BE2C (cell line): ENCODE measurements around the gene FMC1. TPM values are rescaled to one million over a fixed set of nuclear protein-coding genes. Genes with fewer than 3 reads are reported as not detected.

ENCODE experiments used
- DNase-seq: peaks from one replicate; pipeline ENCODE4 v3.0.0-alpha.2; 2020
- H3K27me3 ChIP-seq: fragments of 250-450 bp; sonication (Bioruptor Pico); 2 replicates; pipeline ENCODE4 v1.5.1; 2020; ENCODE audit warnings: mild to moderate bottlenecking
- H3K36me3 ChIP-seq: fragments of 250-450 bp; sonication (Bioruptor Pico); 2 replicates; pipeline ENCODE4 v1.5.1; 2020; ENCODE audit warnings: mild to moderate bottlenecking
- H3K4me1 ChIP-seq: fragments of 250-450 bp; sonication (Bioruptor Pico); 2 replicates; pipeline ENCODE4 v1.5.1; 2020
- H3K4me3 ChIP-seq: 2 replicates; pipeline ENCODE4 v1.5.1; 2011; ENCODE audit warnings: low read depth, low read length
- H3K9me3 ChIP-seq: fragments of 250-450 bp; sonication (Bioruptor Pico); 2 replicates; pipeline ENCODE4 v1.5.1; 2020
- CTCF ChIP-seq: IDR thresholded peaks from 2 replicates; pipeline ENCODE4 v1.5.1; 2012; ENCODE audit warnings: mild to moderate bottlenecking, low read depth, low read length
- polyA plus RNA-seq: library from polyadenylated mRNA; unstranded; fragments of >200 nt; gene quantifications from one replicate; pipeline ENCODE4 v1.2.1, GENCODE V29; 2012; ENCODE audit warnings: low read depth, missing spikeins; ENCODE audit not compliant: insufficient read length, insufficient read depth

The FMC1 gene
- 72.1 TPM for polyA plus RNA-seq

DNA sequence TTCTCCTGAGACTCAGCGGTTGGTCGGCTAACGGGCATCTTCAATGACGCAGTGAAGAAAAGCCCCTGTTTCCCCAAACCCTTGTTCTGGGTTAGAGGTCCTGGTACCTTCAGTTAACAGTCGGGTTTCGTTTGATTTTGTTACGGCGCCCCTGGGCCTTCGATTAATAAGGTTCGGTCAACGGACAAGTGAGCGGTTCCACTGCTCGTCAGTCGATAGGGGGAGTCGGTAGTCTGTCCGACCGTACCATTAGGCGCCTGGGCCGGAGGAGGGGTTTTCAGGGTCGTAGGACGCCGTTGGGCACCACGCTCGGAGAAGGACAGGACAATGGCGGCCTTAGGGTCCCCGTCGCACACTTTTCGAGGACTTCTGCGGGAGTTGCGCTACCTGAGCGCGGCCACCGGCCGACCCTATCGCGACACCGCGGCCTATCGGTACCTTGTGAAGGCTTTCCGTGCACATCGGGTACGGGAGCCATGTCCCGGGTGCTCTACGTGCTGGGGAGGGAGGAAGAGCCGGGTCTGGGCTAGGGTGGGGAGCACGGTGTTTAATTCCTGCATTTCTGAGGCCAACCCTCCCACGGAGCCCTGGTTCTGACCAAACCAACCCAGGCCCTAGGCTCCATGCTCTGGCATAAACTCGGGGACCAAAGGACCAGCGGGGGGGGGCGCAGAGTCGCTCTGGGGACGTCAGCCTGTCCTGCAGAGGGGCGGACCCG lies at the start of gene FMC1:
Gene FMC1, plus strand, starts transcription at position 280 of the 718 bp plus-strand sequence. Its CDS starts 48 bp downstream, at position 328.
- peak within 1 kb of the TSS; percentile 98 for H3K4me3 ChIP-seq
- no peaks in the 10 kb centered on the region for H3K4me1 ChIP-seq
- TF ChIP-seq CTCF, result peak; percentile 13
- peaks cover 4% of the 10 kb centered on the region for H3K36me3 ChIP-seq
- no peaks in the 10 kb centered on the region for H3K9me3 ChIP-seq
- peak; percentile 96 for DNase-seq
- no peaks in the 10 kb centered on the region for H3K27me3 ChIP-seq

DNA sequence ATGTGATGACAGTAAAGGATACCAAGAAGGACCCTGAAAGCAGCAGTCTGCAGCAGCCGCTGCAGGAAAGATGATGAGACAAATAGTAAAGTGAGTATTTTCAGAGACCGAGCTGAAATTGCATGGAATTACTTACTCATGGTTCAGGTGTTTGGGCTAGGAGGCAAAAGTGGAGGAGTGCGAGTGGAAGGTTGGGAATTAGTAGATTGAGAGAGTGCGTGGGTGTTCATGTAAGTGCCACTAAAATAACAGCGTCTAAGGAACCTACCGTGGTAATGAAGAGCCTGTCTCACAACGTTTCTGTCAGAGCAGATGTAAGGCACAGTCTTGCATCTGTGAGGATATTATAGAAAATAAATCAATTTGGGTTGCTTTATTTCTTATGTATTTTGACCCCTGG lies 48.3 kb upstream of the FMC1 start:
- no peaks in the 10 kb centered on the region for H3K27me3 ChIP-seq
- no peak for TF ChIP-seq CTCF
- H3K36me3 ChIP-seq, result peaks cover 3% of the 10 kb centered on the region

GRCh38 chr7:139293534-139293933 lies 47.6 kb upstream of the FMC1 start:
- TF ChIP-seq CTCF, result no peak
- Histone ChIP-seq H3K27me3 (no peaks in the 10 kb centered on the region), H3K4me3 (no peak overlapping the region), H3K9me3 (no peaks in the 10 kb centered on the region), H3K4me1 (no peaks in the 10 kb centered on the region), H3K36me3 (no peaks in the 10 kb centered on the region; the same call in none of the 2 replicates)
- DNase-seq, result no peak

More for the DNA sequence above, 48.3 kb upstream of the FMC1 start:
- DNase-seq, result no peak
- Histone ChIP-seq H3K4me1 (no peaks in the 10 kb centered on the region), H3K9me3 (no peaks in the 10 kb centered on the region), H3K4me3 (no peak overlapping the region)

GRCh38 chr7:139294241-139294640 lies 46.9 kb upstream of the FMC1 start:
- Histone ChIP-seq H3K4me1 (no peaks in the 10 kb centered on the region), H3K4me3 (no peak overlapping the region), H3K27me3 (no peaks in the 10 kb centered on the region), H3K9me3 (no peaks in the 10 kb centered on the region), H3K36me3 (no peaks in the 10 kb centered on the region; the same call in none of the 2 replicates)
- no peak for TF ChIP-seq CTCF
- no peak for DNase-seq

DNA sequence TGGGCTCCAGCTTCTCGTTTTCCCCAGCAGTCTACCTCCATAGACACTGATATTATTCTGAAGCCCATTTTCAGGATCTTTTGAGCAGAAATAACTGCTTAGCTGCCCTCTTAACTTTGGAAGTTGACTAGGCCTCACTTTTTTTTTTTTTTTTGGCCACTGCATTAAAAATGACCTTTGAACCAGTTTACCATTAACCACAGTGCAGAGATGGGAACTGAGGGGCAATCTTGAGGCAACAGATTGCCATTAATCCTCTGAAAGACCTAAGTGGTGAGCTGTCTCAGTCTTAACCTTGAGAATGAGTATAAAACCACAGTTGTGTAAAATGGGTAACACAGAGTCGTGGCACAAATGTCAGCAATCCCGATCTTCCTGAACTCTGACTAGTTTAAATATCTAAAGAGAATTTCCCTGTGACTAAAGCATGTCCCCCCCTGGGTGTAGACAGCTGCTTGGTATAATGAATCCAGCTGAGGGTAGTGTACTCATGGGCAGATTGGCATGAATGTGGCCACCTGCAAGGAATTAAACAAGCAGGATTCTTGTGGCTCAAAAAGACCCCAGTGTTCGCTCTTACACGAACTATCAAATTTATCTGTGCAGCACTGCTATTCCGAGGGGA lies 46.1 kb upstream of the FMC1 start:
- Histone ChIP-seq H3K4me1 (no peaks in the 10 kb centered on the region), H3K4me3 (no peak overlapping the region), H3K9me3 (no peaks in the 10 kb centered on the region), H3K27me3 (no peaks in the 10 kb centered on the region), H3K36me3 (no peaks in the 10 kb centered on the region; the same call in none of the 2 replicates)
- TF ChIP-seq CTCF, result no peak
- DNase-seq, result no peak

GRCh38 chr7:139297795-139298194 lies 43.3 kb upstream of the FMC1 start:
- no peak overlapping the region for H3K4me3 ChIP-seq
- H3K9me3 ChIP-seq, result no peaks in the 10 kb centered on the region
- no peaks in the 10 kb centered on the region for H3K4me1 ChIP-seq
- TF ChIP-seq CTCF, result no peak
- no peak for DNase-seq
- no peaks in the 10 kb centered on the region; the same call in 1 of the 2 replicates for H3K36me3 ChIP-seq
- no peaks in the 10 kb centered on the region for H3K27me3 ChIP-seq
